ENCODE data around the gene CTDSPL.
A peak's percentile ranks its signal among the peaks of the same experiment; 100 is the strongest.

CTDSPL gene

GRCh38 chr3:38002291-38002876 lies 140.7 kb downstream of the CTDSPL start:
- DNase-seq (ENCODE audit: low read depth in 2 of 2): no peak

DNA sequence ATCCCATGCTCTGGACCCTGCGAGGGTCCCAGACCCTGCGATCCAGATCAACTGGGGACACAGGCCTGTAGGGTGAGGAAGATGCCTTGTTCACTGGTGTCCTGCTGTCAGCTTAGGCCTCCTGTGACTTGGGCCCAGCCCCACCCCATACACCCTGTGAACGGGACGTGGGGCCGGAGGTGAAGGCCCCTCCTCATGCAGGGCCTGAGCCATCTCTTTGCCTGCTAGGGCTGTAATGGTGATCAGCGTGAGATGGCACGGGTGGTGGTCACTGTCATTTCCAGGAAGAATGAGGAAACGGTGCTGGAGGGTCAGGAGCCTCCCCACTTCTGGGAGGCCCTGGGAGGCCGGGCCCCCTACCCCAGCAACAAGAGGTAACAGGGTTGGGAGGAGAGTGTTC lies 141.3 kb downstream of the CTDSPL start:
- DNase-seq (ENCODE audit: low read depth in 2 of 2): no peak

DNA sequence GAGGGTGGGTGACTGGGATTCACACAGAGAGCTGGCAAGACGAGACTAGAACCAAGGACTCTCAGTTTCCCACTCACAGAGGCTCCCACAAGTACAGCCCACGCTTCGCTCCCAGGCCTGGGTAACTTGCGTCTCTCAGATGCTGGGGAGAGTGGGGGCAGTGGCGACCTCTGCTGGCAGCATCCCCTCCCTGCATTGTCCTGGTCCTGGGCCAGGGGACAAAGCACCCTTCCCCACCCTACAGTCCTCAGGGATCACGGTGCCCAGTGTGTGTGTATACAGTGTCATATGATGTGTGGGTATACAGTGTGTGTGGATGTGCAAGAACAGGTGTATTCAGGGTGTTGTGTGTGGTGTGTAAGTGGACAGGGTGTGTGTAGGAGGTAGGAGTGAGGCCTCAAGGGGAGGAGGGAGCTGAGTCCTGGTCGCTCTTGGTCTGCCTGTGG lies 141.7 kb downstream of the CTDSPL start:
- no peak for DNase-seq (ENCODE audit: low read depth in 2 of 2)

DNA sequence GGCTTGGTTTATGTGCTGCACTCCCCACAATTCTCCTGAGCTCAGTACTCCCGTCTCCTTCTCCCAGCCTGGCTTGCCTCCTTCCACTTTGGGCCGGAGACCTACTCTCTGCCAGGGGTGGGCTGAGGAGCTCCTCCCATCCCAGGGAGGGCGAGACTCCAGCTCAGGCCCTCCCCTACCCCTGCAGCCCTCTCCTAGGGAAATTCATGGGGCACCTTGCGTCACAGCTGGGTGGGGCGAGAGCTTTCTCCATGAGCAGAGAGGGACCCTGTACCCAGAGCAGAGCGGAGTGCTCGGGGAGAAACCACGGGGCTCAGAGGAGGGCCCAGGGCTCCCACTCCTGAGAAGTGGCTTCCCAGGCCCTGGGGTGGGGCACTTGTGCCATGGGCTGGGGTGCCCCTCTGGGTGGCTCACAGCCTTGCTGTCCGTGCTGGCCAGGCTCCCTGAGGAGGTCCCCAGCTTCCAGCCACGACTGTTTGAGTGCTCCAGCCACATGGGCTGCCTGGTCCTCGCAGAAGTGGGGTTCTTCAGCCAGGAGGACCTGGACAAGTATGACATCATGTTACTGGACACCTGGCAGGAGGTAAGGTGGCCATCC lies 142.2 kb downstream of the CTDSPL start:
- no peak for DNase-seq (ENCODE audit: low read depth in 2 of 2)

- DNase-seq (ENCODE audit: low read depth in 2 of 2): peak in 1 of 2 donors; percentile 48
Observed at GRCh38 chr3:38004415-38005075, 142.9 kb downstream of the CTDSPL start.

- no peak for DNase-seq (ENCODE audit: low read depth in 2 of 2)
Observed at GRCh38 chr3:38005076-38006020, 143.7 kb downstream of the CTDSPL start.

- no peak for DNase-seq (ENCODE audit: low read depth in 2 of 2)
Observed at GRCh38 chr3:38006031-38006430, 144.4 kb downstream of the CTDSPL start.

DNA sequence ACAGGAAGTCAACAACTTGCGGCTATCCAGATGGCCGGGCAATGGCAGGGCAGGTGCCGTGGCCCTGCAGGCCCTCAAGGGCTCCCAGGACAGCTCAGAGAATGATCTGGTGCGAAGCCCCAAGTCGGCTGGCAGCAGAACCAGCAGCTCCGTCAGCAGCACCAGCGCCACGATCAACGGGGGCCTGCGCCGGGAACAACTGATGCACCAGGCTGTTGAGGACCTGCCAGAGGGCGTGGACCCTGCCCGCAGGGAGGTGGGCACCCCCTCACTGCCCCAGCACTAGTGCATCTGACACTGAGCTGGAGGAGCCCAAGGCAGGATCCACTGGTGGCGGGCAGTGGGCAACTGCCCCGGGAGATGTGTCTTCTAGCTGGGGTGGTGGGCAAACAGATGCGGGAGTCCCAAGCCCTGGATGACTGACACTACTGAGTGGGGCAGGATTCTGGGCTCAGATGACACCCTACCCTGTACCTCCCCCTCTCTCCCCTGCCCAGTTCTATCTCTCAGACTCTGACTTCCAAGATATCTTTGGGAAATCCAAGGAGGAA lies 144.8 kb downstream of the CTDSPL start:
- DNase-seq (ENCODE audit: low read depth in 2 of 2): no peak

GRCh38 chr3:38007754-38008090 lies 146.0 kb downstream of the CTDSPL start:
- no peak for DNase-seq (ENCODE audit: low read depth in 2 of 2)

DNA sequence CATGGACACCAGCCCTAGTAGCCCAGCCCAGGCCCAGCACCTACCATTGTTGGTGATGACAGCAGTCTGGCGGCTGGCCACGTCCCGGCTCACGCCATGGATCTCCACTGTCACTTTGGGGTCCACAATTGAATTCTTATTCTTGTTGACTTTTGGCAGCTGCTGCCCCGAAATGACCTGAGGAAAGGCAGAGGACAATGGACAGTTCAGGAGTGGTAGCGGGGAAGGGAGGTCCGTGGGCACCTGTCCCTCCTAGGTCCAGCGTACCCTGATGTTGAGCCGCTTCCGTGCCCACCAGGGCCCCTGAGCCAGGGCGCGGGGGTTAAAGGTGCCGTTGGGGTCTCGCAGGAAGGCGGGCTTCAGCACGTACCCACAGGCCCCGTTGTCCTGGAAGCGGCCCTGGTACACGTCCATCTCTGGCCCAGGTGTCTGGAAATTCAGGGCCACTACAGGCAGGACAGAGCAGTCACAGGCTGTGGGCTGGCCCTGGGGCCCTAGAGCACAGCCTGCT lies 146.6 kb downstream of the CTDSPL start:
- no peak for DNase-seq (ENCODE audit: low read depth in 2 of 2)

- DNase-seq (ENCODE audit: low read depth in 2 of 2): no peak
Observed at GRCh38 chr3:38008971-38009580, 147.4 kb downstream of the CTDSPL start.

- DNase-seq (ENCODE audit: low read depth in 2 of 2): no peak
Observed at GRCh38 chr3:38009807-38010591, 148.3 kb downstream of the CTDSPL start.

DNA sequence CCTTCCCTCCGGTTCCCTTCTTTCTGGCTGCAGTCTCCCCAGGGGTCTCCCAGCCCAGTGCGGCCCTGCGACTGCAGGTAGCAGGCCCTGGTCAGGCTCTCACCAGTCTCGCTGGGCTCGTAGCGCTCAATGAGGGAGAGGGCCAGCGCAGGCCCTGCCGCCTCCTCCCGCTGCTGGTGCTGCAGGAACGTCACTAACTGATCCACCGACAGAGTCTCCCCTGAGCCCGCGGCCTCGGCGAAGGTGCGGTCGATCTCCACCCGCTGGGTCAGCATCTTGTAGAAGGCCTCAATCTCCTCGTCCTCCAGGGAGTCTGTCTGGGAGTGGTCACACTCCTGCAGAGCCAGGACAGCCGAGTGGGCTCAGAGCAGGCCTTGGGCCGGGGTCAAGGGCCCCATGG lies 149.4 kb downstream of the CTDSPL start:
- no peak for DNase-seq (ENCODE audit: low read depth in 2 of 2)

DNA sequence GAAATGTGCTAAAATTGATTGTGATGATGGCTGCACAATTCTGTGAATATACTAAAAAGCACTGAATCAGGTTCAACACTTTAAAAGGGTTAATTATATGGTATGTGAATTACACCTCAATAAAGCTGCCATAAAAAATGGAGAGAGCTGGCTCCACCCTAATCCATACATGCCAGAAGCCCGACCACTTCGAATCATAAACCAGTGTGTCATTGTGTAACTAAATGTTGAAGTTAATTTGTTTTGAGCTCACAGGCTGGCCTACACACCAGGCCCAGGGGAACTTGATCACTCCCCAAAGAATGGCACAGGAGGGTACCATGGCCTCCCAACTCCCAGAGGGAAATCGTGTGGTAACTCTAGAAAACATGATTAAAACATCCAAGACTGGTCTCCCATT lies 153.8 kb downstream of the CTDSPL start:
- DNase-seq (ENCODE audit: low read depth in 2 of 2): no peak

- DNase-seq (ENCODE audit: low read depth in 2 of 2): no peak
Observed at GRCh38 chr3:38015984-38016383, 154.3 kb downstream of the CTDSPL start.

DNA sequence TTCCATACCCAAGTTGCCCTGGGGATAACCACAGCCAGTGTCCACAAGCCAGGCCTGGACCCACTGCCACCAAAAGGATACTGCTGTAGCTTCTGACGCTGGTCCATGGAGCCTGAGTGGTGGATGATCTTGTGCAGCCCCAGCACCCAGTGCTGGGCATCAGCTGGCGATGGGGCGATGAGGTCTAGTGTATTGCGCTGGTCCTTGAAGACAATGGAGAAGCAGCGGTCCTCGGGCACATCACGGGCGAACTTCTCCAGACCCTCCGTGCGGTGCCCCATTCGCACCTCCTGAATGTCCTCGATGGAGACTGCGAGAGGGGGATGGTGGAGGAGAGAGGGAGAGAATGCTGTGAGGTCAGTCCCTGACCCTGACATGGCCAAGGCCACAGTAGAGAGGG lies 154.7 kb downstream of the CTDSPL start:
- DNase-seq (ENCODE audit: low read depth in 2 of 2): no peak

DNA sequence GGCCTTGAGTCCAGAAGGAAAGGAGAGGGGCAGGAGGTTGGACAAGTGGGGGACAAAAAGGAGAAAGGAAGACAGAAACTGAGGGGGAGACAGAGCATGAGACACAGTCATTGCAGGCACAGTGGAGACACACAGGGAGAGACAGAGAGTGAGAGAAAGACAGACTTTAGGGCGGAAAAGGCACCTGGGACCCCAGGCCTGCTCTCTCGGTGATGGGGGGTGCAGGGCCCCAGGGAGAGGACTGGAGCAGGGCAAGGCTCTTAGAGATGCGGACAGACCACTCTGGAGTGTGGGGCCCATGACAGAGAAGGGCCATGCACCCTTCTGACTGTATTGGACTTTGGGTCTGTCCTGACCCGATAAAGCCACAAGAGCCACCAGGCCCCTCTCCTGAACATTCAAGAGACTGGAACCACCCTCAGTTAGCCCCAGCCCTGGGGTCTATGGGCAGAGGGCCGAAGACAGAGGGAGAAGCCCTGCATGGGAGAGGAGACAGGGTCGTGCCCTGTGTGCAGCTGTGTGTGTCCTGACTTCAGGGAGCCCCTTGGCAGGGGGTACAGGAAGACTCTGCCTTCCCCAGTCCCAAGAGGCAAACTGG lies 155.3 kb downstream of the CTDSPL start:
- no peak for DNase-seq (ENCODE audit: low read depth in 2 of 2)

DNA sequence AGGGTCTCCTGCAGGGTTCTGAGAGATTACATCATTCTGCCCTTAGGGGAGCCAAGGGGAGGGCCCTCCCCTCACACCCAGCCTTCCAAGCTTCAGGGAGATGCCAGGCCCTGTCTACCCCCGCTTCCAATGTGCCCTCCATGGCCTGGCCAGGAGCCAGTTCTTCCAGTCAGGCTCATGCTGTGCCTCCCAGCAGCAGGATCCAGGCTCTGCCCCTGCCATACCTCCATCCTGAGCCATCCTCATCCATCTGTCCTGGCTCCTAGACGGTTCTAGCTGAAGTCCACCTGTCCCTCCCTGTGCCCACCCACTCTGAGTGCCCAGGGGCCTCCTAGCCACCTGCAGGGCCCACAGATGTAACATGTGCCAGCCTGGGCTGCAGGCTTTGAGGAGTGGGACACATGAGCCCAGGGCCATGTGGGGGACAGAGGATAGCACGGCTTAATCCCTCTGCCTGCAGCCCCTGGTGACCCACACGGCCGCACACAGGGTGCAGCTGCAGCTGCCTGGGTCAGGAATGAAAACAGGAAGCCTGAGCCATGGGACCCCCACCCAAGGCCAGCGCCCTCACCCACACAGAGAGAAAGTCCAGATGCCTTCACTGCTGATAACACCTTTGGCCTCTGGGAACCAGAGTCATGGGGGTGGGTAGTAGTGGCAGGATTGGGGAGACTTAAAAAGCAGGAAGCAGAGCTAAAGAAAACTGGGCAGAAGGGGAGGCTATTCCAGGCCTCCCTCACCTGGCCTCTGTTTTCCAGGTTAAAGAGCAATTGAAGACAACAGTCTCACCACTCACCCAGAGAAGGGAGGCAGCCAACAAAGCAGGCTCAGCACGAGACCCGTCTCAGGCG lies 156.0 kb downstream of the CTDSPL start:
- no peak for DNase-seq (ENCODE audit: low read depth in 2 of 2)

Data from stimulated activated CD8-positive, alpha-beta memory T cell treated with anti-CD3 and anti-CD28 coated beads, Interleukin-7, amount 100 ng/mL, for 1 hour (primary cell).